HepG2 (cell line): ENCODE measurements around the gene MED4. TPM values are rescaled to one million over a fixed set of nuclear protein-coding genes. Genes with fewer than 3 reads are reported as not detected.

Experiments
- CREB1 ChIP-seq, 2 experiments: fragments of 450-650 bp in 1 of 2; IDR thresholded peaks; 2 replicates each; pipeline ENCODE4 v1.6.1; 2016 to 2017; ENCODE audit warnings: control low read depth in 1 of 2, mild to moderate bottlenecking in 1 of 2, missing compliant biosample characterization in 1 of 2, missing genetic modification characterization in 1 of 2
- FIP1L1 ChIP-seq: fragments of 200-400 bp; formaldehyde crosslinking; IDR thresholded peaks from 2 replicates; pipeline ENCODE4 v1.6.1; 2018; ENCODE audit warnings: low read depth, mild to moderate bottlenecking, low read length, moderate library complexity, borderline replicate concordance; ENCODE audit not compliant: insufficient read depth
- FOXK2 ChIP-seq: fragments of 450-650 bp; IDR thresholded peaks from 2 replicates; pipeline ENCODE4 v1.6.1; 2016
- GABPA ChIP-seq, 2 experiments: IDR thresholded peaks; 2 replicates each; pipeline ENCODE4 v1.6.1; 2011 to 2016; ENCODE audit warnings: low read depth in 2 of 2, low read length in 1 of 2, missing biosample characterization in 1 of 2, missing genetic modification characterization in 1 of 2
- GZF1 ChIP-seq: sonication (generic); formaldehyde crosslinking; IDR thresholded peaks from 2 replicates; pipeline ENCODE4 v1.5.1; 2020; ENCODE audit warnings: mild to moderate bottlenecking, missing genetic modification reagents
- HNRNPK ChIP-seq: fragments of 200-400 bp; formaldehyde crosslinking; IDR thresholded peaks from 2 replicates; pipeline ENCODE4 v1.6.1; 2018; ENCODE audit warnings: low read length, low read depth, moderate library complexity, mild to moderate bottlenecking; ENCODE audit not compliant: poor library complexity, severe bottlenecking
- NFKBIZ ChIP-seq: IDR thresholded peaks from 2 replicates; pipeline ENCODE4 v1.6.1; 2018; ENCODE audit warnings: missing genetic modification reagents, missing compliant biosample characterization
- REL ChIP-seq: sonication (generic); formaldehyde crosslinking; conservative IDR thresholded peaks from 2 replicates; pipeline ENCODE4 v1.8.0; 2022; ENCODE audit warnings: mild to moderate bottlenecking, missing genetic modification reagents, moderate library complexity
- SIN3A ChIP-seq: IDR thresholded peaks from 2 replicates; pipeline ENCODE4 v1.6.1; 2011; ENCODE audit warnings: low read depth, mild to moderate bottlenecking, control low read depth, low read length, borderline replicate concordance
- SNAI1 ChIP-seq: sonication (generic); formaldehyde crosslinking; IDR thresholded peaks from 2 replicates; pipeline ENCODE4 v1.5.0; 2020; ENCODE audit warnings: mild to moderate bottlenecking, missing genetic modification reagents, borderline replicate concordance
- SNAPC2 ChIP-seq: sonication (generic); formaldehyde crosslinking; IDR thresholded peaks from 2 replicates; pipeline ENCODE4 v1.8.1; 2022; ENCODE audit warnings: mild to moderate bottlenecking, missing genetic modification reagents
- SP2 ChIP-seq: sonication (generic); formaldehyde crosslinking; IDR thresholded peaks from 2 replicates; pipeline ENCODE4 v1.5.1; 2020; ENCODE audit warnings: mild to moderate bottlenecking, missing genetic modification reagents
- STAG1 ChIP-seq: sonication (generic); formaldehyde crosslinking; IDR thresholded peaks from 2 replicates; pipeline ENCODE4 v1.4.0; 2020; ENCODE audit warnings: missing genetic modification reagents
- SYNCRIP ChIP-seq: fragments of 200-400 bp; formaldehyde crosslinking; IDR thresholded peaks from 2 replicates; pipeline ENCODE4 v1.6.1; 2018; ENCODE audit warnings: mild to moderate bottlenecking, low read depth, low read length; ENCODE audit not compliant: insufficient read depth
- ZFP62 ChIP-seq: sonication (generic); formaldehyde crosslinking; IDR thresholded peaks from 2 replicates; pipeline ENCODE4 v1.4.0; 2020; ENCODE audit warnings: missing genetic modification reagents
- ZNF605 ChIP-seq: sonication (generic); formaldehyde crosslinking; IDR thresholded peaks from 2 replicates; pipeline ENCODE4 v1.8.0; 2022; ENCODE audit warnings: mild to moderate bottlenecking, missing genetic modification reagents
- ZNF747 ChIP-seq: sonication (generic); formaldehyde crosslinking; IDR thresholded peaks from 2 replicates; pipeline ENCODE4 v1.8.1; 2023; ENCODE audit warnings: missing genetic modification reagents, mild to moderate bottlenecking, borderline replicate concordance
- polyA plus RNA-seq, 8 experiments: library from polyadenylated mRNA; depleted of rRNA in 3 of 8; stranded (reverse) in 7 of 8; unstranded in 1 of 8; fragments of >200 nt; fragmentation: Illumina TruSeq in 4 of 8; extraction: Trizol in 4 of 8; gene quantifications; 2 replicates each; pipeline versions ENCODE4 v1.2.1 to v1.2.3, GENCODE V29; 2011 to 2016; ENCODE audit warnings: low read depth in 4 of 8, missing spikeins in 1 of 8, mixed read lengths in 1 of 8; ENCODE audit not compliant: insufficient read depth in 1 of 8
- total RNA-seq, 5 experiments: library from RNA; depleted of rRNA; stranded (reverse); fragments of >200 nt; fragmentation: Illumina TruSeq; extraction: Trizol; gene quantifications; 2 replicates each; pipeline ENCODE4 v1.2.3, GENCODE V29; 2016; ENCODE audit warnings: low read depth in 1 of 5
- TF ChIP-seq, protein P1 (sequence below): sonication (generic); formaldehyde crosslinking; IDR thresholded peaks from 2 replicates; pipeline ENCODE4 v1.8.0; 2023; ENCODE audit warnings: mild to moderate bottlenecking, missing genetic modification reagents
- TF ChIP-seq, protein P2 (sequence below): sonication (generic); formaldehyde crosslinking; IDR thresholded peaks from 2 replicates; pipeline ENCODE4 v1.5.0; 2020; ENCODE audit warnings: missing genetic modification reagents
- TF ChIP-seq, protein P3 (sequence below): sonication (generic); formaldehyde crosslinking; IDR thresholded peaks from 2 replicates; pipeline ENCODE4 v1.5.0; 2020; ENCODE audit warnings: mild to moderate bottlenecking, low read depth, missing genetic modification reagents, borderline replicate concordance
- TF ChIP-seq, protein P4 (sequence below): sonication (generic); formaldehyde crosslinking; IDR thresholded peaks from 2 replicates; pipeline ENCODE4 v1.9.0; 2021; ENCODE audit warnings: missing genetic modification reagents, borderline replicate concordance

Gene MED4
- total and polyA plus RNA-seq, 2 of the 13 experiments (the other 11 are each of a cell fraction or from before 2014, with no cell fraction given), result 49.4 to 57.8 TPM

DNA sequence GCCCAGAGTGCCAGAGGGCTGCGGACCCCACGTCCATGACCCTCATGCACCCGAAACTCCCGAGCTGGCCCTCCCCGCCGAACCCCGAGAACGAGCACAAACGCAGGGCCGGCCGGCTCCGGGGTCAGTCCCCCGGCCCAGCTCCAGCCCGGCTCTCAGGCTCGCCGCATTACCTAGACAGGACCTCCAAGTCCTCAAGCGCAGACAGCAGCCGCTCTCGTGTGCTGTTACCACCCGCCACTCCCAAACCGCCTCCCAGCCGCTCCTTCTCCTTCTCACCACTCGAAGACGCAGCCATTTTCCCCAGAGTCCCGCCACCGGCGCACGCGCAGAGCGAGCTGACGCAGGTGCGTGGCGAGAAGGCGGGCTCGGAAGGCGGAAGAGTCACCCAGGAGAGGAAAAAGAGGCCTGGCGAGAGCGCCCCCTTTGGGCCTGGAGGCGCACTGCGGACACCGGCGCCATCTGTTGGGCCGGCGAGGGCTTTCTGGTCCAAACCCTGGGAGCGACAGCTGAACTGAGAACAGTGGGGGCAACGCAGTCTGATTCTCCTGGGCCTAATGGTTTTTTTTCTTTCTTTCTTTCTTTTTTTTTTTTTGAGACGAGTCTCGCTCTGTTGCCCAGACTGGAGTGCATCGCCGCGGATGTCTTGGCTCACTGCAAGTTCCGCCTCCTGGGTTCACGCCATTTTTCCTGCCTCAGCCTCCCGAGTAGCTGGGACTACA is at the start of gene MED4 (continued):
- TF ChIP-seq GABPA (IDR thresholded peaks at IDR 0.05; ENCODE audit: low read depth, low read length) (peak; percentile 71), GABPA (CRISPR knock-in tag; IDR thresholded peaks at IDR 0.05; ENCODE audit: low read depth) (peak; percentile 92), REL (CRISPR knock-in tag) (0 out of 2 replicates have a peak, but pooled peaks have one; percentile 45), FOXK2 (no peak), SNAPC2 (CRISPR knock-in tag) (no peak), NFKBIZ (CRISPR knock-in tag) (0 out of 2 replicates have a peak, but pooled peaks have one; percentile 55), HNRNPK (peak; percentile 14), SYNCRIP (no peak), SIN3A (peak; percentile 63; the same call in 1 of the 2 replicates), ZFP62 (CRISPR knock-in tag) (no peak), CREB1 (IDR thresholded peaks at IDR 0.05) (peak; percentile 39; the same call in 1 of the 2 replicates), CREB1 (CRISPR knock-in tag; IDR thresholded peaks at IDR 0.05) (peak; percentile 89), SNAI1 (CRISPR knock-in tag) (no peak), SP2 (CRISPR knock-in tag) (peak; percentile 75), ZNF605 (peak; percentile 89), FIP1L1 (0 out of 2 replicates have a peak, but pooled peaks have one; percentile 47), GZF1 (CRISPR knock-in tag) (no peak), STAG1 (CRISPR knock-in tag) (peak; percentile 64), ZNF747 (CRISPR knock-in tag) (peak; percentile 81; the same call in 1 of the 2 replicates)
- TF ChIP-seq, protein P1, sequence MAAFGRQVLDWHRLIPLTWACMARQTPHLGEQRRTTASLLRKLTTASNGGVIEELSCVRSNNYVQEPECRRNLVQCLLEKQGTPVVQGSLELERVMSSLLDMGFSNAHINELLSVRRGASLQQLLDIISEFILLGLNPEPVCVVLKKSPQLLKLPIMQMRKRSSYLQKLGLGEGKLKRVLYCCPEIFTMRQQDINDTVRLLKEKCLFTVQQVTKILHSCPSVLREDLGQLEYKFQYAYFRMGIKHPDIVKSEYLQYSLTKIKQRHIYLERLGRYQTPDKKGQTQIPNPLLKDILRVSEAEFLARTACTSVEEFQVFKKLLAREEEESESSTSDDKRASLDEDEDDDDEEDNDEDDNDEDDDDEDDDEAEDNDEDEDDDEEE, result peak; percentile 18; the same call in 1 of the 2 replicates
- TF ChIP-seq, protein P2, sequence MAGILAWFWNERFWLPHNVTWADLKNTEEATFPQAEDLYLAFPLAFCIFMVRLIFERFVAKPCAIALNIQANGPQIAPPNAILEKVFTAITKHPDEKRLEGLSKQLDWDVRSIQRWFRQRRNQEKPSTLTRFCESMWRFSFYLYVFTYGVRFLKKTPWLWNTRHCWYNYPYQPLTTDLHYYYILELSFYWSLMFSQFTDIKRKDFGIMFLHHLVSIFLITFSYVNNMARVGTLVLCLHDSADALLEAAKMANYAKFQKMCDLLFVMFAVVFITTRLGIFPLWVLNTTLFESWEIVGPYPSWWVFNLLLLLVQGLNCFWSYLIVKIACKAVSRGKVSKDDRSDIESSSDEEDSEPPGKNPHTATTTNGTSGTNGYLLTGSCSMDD (CRISPR knock-in tag), result no peak
- TF ChIP-seq, protein P3, sequence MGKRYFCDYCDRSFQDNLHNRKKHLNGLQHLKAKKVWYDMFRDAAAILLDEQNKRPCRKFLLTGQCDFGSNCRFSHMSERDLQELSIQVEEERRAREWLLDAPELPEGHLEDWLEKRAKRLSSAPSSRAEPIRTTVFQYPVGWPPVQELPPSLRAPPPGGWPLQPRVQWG (CRISPR knock-in tag), result no peak
- TF ChIP-seq, protein P4, sequence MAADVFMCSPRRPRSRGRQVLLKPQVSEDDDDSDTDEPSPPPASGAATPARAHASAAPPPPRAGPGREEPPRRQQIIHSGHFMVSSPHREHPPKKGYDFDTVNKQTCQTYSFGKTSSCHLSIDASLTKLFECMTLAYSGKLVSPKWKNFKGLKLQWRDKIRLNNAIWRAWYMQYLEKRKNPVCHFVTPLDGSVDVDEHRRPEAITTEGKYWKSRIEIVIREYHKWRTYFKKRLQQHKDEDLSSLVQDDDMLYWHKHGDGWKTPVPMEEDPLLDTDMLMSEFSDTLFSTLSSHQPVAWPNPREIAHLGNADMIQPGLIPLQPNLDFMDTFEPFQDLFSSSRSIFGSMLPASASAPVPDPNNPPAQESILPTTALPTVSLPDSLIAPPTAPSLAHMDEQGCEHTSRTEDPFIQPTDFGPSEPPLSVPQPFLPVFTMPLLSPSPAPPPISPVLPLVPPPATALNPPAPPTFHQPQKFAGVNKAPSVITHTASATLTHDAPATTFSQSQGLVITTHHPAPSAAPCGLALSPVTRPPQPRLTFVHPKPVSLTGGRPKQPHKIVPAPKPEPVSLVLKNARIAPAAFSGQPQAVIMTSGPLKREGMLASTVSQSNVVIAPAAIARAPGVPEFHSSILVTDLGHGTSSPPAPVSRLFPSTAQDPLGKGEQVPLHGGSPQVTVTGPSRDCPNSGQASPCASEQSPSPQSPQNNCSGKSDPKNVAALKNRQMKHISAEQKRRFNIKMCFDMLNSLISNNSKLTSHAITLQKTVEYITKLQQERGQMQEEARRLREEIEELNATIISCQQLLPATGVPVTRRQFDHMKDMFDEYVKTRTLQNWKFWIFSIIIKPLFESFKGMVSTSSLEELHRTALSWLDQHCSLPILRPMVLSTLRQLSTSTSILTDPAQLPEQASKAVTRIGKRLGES (CRISPR knock-in tag), result no peak
